HepG2 (cell line): ENCODE data around the gene ZC3H4. TPM values are rescaled to one million over a fixed set of nuclear protein-coding genes. Genes with fewer than 3 reads are reported as not detected.

Experiments used
- ATAC-seq: fragments of 200-7000 bp; cut with Tn5 transposase; 3 replicates; pipeline ENCODE4 v1.9.1; 2020; ENCODE audit warnings: mild to moderate bottlenecking, moderate library complexity
- BruUV-seq: library from RNA; stranded (reverse); fragments of 400-500 nt; replicated peaks from 2 replicates; lab custom pipeline; 2021; lab: Mats Ljungman, UMichigan
- CTCF ChIA-PET: fragments of 300-600 bp; formaldehyde crosslinking; extraction: SDS; loops from one replicate; lab custom pipeline; 2021; ENCODE audit warnings: low total read pairs, inconsistent platforms, low intra/inter-chr PET ratio; lab: Yijun Ruan, JAX
- POLR2A ChIA-PET: fragments of 350-600 bp; sonication (Branson Sonifier 250); formaldehyde crosslinking; loops from one replicate; lab custom pipeline; 2020; ENCODE audit warnings: antibody characterized with exemption, inconsistent platforms; lab: Yijun Ruan, JAX
- DNase-seq: peaks from one replicate; pipeline ENCODE4 v3.0.0-alpha.2; 2015; ENCODE audit warnings: low spot score
- FAIRE-seq: peaks from 3 replicates; lab custom pipeline; 2011; peaks lifted over from hg19 to GRCh38; lab: Jason Lieb, UNC
- H2AFZ ChIP-seq: one replicate; pipeline ENCODE4 v1.6.1; 2011; ENCODE audit warnings: low read length, inconsistent platforms
- H3K27ac ChIP-seq: fragments of 300-600 bp; 3 replicates; pipeline ENCODE4 v1.8.0; 2011; ENCODE audit warnings: mixed run types, mild to moderate bottlenecking, mixed read lengths, low read length, inconsistent platforms; ENCODE audit not compliant: insufficient read depth; ENCODE audit errors: extremely low read length
- H3K27me3 ChIP-seq, 2 experiments: fragments of 200-600 bp in 1 of 2; 2 replicates in 1 of 2; 3 replicates in 1 of 2; pipeline versions ENCODE4 v1.6.0 to v1.8.0; 2011; ENCODE audit warnings: low read length in 2 of 2, mild to moderate bottlenecking in 2 of 2, moderate library complexity in 2 of 2, inconsistent platforms in 1 of 2; ENCODE audit not compliant: insufficient read depth in 2 of 2, control insufficient read depth in 1 of 2
- H3K36me3 ChIP-seq, 2 experiments: fragments of 200-600 bp in 1 of 2; replicated peaks in 1 of 2; 2 replicates in 1 of 2; 3 replicates in 1 of 2; pipeline versions ENCODE4 v1.5.1 to v1.8.0; 2011; ENCODE audit warnings: low read length in 2 of 2, inconsistent platforms in 1 of 2; ENCODE audit not compliant: insufficient read depth in 2 of 2, control insufficient read depth in 1 of 2
- H3K4me1 ChIP-seq: 2 replicates; pipeline ENCODE4 v1.5.1; 2012; ENCODE audit warnings: low read length, inconsistent platforms; ENCODE audit not compliant: insufficient read depth
- H3K4me2 ChIP-seq: 2 replicates; pipeline ENCODE4 v1.6.0; 2011; ENCODE audit warnings: low read depth, low read length, inconsistent platforms
- H3K4me3 ChIP-seq, 3 experiments: fragments of 200-600 bp in 1 of 3; sonication (generic), shearing (Covaris generic) in 1 of 3; replicated peaks in 1 of 3; 2 replicates each; pipeline ENCODE4 v1.5.1; 2011 to 2016; ENCODE audit warnings: low read length in 3 of 3, inconsistent platforms in 2 of 3, low read depth in 2 of 3, mild to moderate bottlenecking in 2 of 3, control low read depth in 1 of 3, mixed read lengths in 1 of 3; ENCODE audit not compliant: insufficient read depth in 1 of 3
- H3K79me2 ChIP-seq: one replicate; pipeline ENCODE4 v1.6.1; 2011; ENCODE audit warnings: low read length, inconsistent platforms; ENCODE audit not compliant: insufficient read depth
- H3K9ac ChIP-seq: 2 replicates; pipeline ENCODE4 v1.6.0; 2011; ENCODE audit warnings: mild to moderate bottlenecking, low read depth, low read length, inconsistent platforms; ENCODE audit not compliant: insufficient read depth
- H3K9me3 ChIP-seq: 2 replicates; pipeline ENCODE4 v1.5.1; 2012; ENCODE audit warnings: mild to moderate bottlenecking, low read length
- H4K20me1 ChIP-seq: 2 replicates; pipeline ENCODE4 v1.6.0; 2011; ENCODE audit warnings: inconsistent platforms, mild to moderate bottlenecking, low read length, moderate library complexity; ENCODE audit not compliant: insufficient read depth
- ARID5B ChIP-seq: IDR thresholded peaks from 2 replicates; pipeline ENCODE4 v1.4.0; 2020; ENCODE audit warnings: mild to moderate bottlenecking, missing genetic modification reagents
- GFI1 ChIP-seq: sonication (generic); formaldehyde crosslinking; IDR thresholded peaks from 2 replicates; pipeline ENCODE4 v1.5.0; 2020; ENCODE audit warnings: missing genetic modification reagents, mild to moderate bottlenecking, borderline replicate concordance
- HMG20A ChIP-seq: IDR thresholded peaks from 2 replicates; pipeline ENCODE4 v1.6.1; 2016; ENCODE audit warnings: borderline replicate concordance
- RBAK ChIP-seq: sonication (generic); formaldehyde crosslinking; IDR thresholded peaks from 2 replicates; pipeline ENCODE4 v1.5.1; 2020; ENCODE audit warnings: mild to moderate bottlenecking, missing genetic modification reagents
- RFXANK ChIP-seq: IDR thresholded peaks from 2 replicates; pipeline ENCODE4 v1.6.1; 2016
- SMAD3 ChIP-seq: sonication (generic); formaldehyde crosslinking; IDR thresholded peaks from 2 replicates; pipeline ENCODE4 v1.4.0; 2020; ENCODE audit warnings: missing genetic modification reagents
- SP1 ChIP-seq, 2 experiments: fragments of 450-650 bp in 1 of 2; sonication (generic) in 1 of 2; formaldehyde crosslinking in 1 of 2; IDR thresholded peaks; 2 replicates each; pipeline versions ENCODE4 v1.4.0 to v1.6.1; 2016 to 2020; ENCODE audit warnings: missing genetic modification reagents in 1 of 2
- ZNF160 ChIP-seq: sonication (generic); formaldehyde crosslinking; IDR thresholded peaks from 2 replicates; pipeline ENCODE4 v1.8.0; 2022; ENCODE audit warnings: mild to moderate bottlenecking, inconsistent platforms, missing genetic modification reagents
- ZNF260 ChIP-seq: sonication (generic); formaldehyde crosslinking; IDR thresholded peaks from 2 replicates; pipeline ENCODE4 v1.4.0; 2020; ENCODE audit warnings: missing genetic modification reagents, low read depth, mild to moderate bottlenecking, borderline replicate concordance
- ZSCAN12 ChIP-seq: sonication (generic); formaldehyde crosslinking; IDR thresholded peaks from 2 replicates; pipeline ENCODE4 v1.9.0; 2021; ENCODE audit warnings: mild to moderate bottlenecking, missing genetic modification reagents
- WGBS: methylation state at CpG from one replicate; pipeline ENCODE4 v1.1.6; 2017; ENCODE audit warnings: low lambda C conversion rate; 5-methylcytosine and 5-hydroxymethylcytosine counted together
- in situ Hi-C: cut with HindIII; loops from 2 replicates; pipeline ENCODE4 v1.10.0; 2017; ENCODE audit warnings: low pct_unique_long_range_greater_than_20kb; ENCODE audit not compliant: extremely low pct_ligation_motif_present
- intact Hi-C: fragments of 100-400 bp; cut with micrococcal nuclease; formaldehyde crosslinking; loops from one replicate; pipeline ENCODE4 v1.10.0; 2022; ENCODE audit not compliant: unreplicated experiment
- polyA plus RNA-seq, 8 experiments: library from polyadenylated mRNA; depleted of rRNA in 3 of 8; stranded (reverse) in 7 of 8; unstranded in 1 of 8; fragments of >200 nt; fragmentation: Illumina TruSeq in 4 of 8; extraction: Trizol in 4 of 8; gene quantifications; 2 replicates each; pipeline versions ENCODE4 v1.2.1 to v1.2.3, GENCODE V29; 2011 to 2016; ENCODE audit warnings: low read depth in 4 of 8, missing spikeins in 1 of 8, mixed read lengths in 1 of 8; ENCODE audit not compliant: insufficient read depth in 1 of 8
- total RNA-seq, 5 experiments: library from RNA; depleted of rRNA; stranded (reverse); fragments of >200 nt; fragmentation: Illumina TruSeq; extraction: Trizol; gene quantifications; 2 replicates each; pipeline ENCODE4 v1.2.3, GENCODE V29; 2016; ENCODE audit warnings: low read depth in 1 of 5
- TF ChIP-seq, protein P1 (sequence below): fragments of 450-650 bp; IDR thresholded peaks from 2 replicates; pipeline ENCODE4 v1.6.1; 2017
- TF ChIP-seq, protein P2 (sequence below): IDR thresholded peaks from 2 replicates; pipeline ENCODE4 v1.6.1; 2018; ENCODE audit warnings: missing genetic modification reagents
- TF ChIP-seq, protein P3 (sequence below): sonication (generic); formaldehyde crosslinking; IDR thresholded peaks from 2 replicates; pipeline ENCODE4 v1.4.0; 2020; ENCODE audit warnings: missing genetic modification reagents, borderline replicate concordance

ZC3H4 gene
- total and polyA plus RNA-seq, 2 of the 13 experiments (the other 11 are each of a cell fraction or from before 2014, with no cell fraction given): 1.8 to 10.7 TPM

DNA sequence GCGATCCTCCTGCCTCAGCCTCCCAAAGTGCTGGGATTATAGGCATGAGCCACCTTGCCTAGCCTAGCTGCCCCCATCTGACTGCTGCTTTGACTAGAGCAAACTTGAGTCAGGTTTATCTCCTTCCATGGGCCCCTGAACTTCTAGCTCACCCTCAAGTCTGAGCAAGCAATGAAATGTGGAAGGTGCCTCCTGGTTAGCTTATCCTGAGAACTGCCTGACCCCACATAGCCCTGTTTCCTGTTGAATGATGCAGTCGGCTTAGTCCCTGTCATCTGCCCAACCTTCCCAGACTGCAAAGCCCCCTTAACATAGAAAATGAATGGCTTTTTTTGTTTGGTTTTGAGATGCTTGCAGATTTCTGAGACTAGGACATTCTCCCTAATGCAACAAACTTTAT lies 56.2 kb downstream of the ZC3H4 start:
- Histone ChIP-seq H3K4me1 (peaks cover 40% of the 10 kb centered on the region), H3K9ac (no peak overlapping the region), H3K36me3 (no peaks in the 10 kb centered on the region), H3K79me2 (no peaks in the 10 kb centered on the region), H3K9me3 (no peaks in the 10 kb centered on the region), H3K27me3 (no peaks in the 10 kb centered on the region), H4K20me1 (no peaks in the 10 kb centered on the region), H3K4me3 (no peak overlapping the region), H2AFZ (no peak overlapping the region), H3K4me2 (peak overlapping the region; percentile 8), H3K27ac (no peak overlapping the region)
- ChIA-PET CTCF (no interaction called here), POLR2A (interaction anchor here (0.7 to 4.6 kb wide), 6 partner anchors 8 to 187 kb away, joined by 3 to 24 read pairs (median 6); partner anchors contain the start of genes TMEM160 and ZC3H4)
- intact Hi-C loops (no loop called here), in situ Hi-C loops (no loop called here)
- WGBS: 44% methylated on average over 2 of the region's 2 CpGs
- BruUV-seq: no TSS peak
- DNase-seq (no peak), FAIRE-seq (no peak), ATAC-seq (peak; percentile 15; the same call in 2 of the 3 replicates)
- TF ChIP-seq ZNF160 (CRISPR knock-in tag): no peak
- TF ChIP-seq, protein P1, sequence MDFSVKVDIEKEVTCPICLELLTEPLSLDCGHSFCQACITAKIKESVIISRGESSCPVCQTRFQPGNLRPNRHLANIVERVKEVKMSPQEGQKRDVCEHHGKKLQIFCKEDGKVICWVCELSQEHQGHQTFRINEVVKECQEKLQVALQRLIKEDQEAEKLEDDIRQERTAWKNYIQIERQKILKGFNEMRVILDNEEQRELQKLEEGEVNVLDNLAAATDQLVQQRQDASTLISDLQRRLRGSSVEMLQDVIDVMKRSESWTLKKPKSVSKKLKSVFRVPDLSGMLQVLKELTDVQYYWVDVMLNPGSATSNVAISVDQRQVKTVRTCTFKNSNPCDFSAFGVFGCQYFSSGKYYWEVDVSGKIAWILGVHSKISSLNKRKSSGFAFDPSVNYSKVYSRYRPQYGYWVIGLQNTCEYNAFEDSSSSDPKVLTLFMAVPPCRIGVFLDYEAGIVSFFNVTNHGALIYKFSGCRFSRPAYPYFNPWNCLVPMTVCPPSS: no peak
- no peak for TF ChIP-seq GFI1 (CRISPR knock-in tag)
- TF ChIP-seq, protein P2, sequence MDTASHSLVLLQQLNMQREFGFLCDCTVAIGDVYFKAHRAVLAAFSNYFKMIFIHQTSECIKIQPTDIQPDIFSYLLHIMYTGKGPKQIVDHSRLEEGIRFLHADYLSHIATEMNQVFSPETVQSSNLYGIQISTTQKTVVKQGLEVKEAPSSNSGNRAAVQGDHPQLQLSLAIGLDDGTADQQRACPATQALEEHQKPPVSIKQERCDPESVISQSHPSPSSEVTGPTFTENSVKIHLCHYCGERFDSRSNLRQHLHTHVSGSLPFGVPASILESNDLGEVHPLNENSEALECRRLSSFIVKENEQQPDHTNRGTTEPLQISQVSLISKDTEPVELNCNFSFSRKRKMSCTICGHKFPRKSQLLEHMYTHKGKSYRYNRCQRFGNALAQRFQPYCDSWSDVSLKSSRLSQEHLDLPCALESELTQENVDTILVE: no peak
- no peak for TF ChIP-seq SP1 (IDR thresholded peaks at IDR 0.05)
- no peak for TF ChIP-seq SP1 (CRISPR knock-in tag; IDR thresholded peaks at IDR 0.05)
- no peak for TF ChIP-seq RBAK (CRISPR knock-in tag)
- TF ChIP-seq, protein P3, sequence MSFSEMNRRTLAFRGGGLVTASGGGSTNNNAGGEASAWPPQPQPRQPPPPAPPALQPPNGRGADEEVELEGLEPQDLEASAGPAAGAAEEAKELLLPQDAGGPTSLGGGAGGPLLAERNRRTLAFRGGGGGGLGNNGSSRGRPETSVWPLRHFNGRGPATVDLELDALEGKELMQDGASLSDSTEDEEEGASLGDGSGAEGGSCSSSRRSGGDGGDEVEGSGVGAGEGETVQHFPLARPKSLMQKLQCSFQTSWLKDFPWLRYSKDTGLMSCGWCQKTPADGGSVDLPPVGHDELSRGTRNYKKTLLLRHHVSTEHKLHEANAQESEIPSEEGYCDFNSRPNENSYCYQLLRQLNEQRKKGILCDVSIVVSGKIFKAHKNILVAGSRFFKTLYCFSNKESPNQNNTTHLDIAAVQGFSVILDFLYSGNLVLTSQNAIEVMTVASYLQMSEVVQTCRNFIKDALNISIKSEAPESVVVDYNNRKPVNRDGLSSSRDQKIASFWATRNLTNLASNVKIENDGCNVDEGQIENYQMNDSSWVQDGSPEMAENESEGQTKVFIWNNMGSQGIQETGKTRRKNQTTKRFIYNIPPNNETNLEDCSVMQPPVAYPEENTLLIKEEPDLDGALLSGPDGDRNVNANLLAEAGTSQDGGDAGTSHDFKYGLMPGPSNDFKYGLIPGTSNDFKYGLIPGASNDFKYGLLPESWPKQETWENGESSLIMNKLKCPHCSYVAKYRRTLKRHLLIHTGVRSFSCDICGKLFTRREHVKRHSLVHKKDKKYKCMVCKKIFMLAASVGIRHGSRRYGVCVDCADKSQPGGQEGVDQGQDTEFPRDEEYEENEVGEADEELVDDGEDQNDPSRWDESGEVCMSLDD (CRISPR knock-in tag): no peak
- no peak for TF ChIP-seq ARID5B
- TF ChIP-seq HMG20A (CRISPR knock-in tag): no peak
- TF ChIP-seq RFXANK (CRISPR knock-in tag): no peak
- no peak for TF ChIP-seq SMAD3 (CRISPR knock-in tag)
- no peak for TF ChIP-seq ZNF260 (CRISPR knock-in tag)
- TF ChIP-seq ZSCAN12 (CRISPR knock-in tag): no peak
